CD4-positive, alpha-beta T cell treated with Interleukin-1 beta for 1 hour (primary cell): ENCODE results near the gene GRAMD4.
A peak's percentile ranks its signal among the peaks of the same experiment; 100 is the strongest.

Source experiments
- DNase-seq, 2 donors: peaks; one replicate each; pipeline ENCODE4 v3.0.0-alpha.2; 2020 to 2022

GRAMD4 gene

GRCh38 chr22:46674906-46675305 lies 54.7 kb downstream of the GRAMD4 start:
- DNase-seq: no peak

- DNase-seq: no peak
Observed at GRCh38 chr22:46675479-46675878, 55.3 kb downstream of the GRAMD4 start.

- DNase-seq: no peak
Observed at GRCh38 chr22:46675938-46676337, 55.8 kb downstream of the GRAMD4 start.

GRCh38 chr22:46676479-46676878 lies 56.3 kb downstream of the GRAMD4 start:
- no peak for DNase-seq

- no peak for DNase-seq
Observed at GRCh38 chr22:46676881-46677280, 56.7 kb downstream of the GRAMD4 start.

GRCh38 chr22:46677323-46678002 lies 57.3 kb downstream of the GRAMD4 start:
- DNase-seq: no peak

GRCh38 chr22:46678003-46678657 lies 57.9 kb downstream of the GRAMD4 start:
- DNase-seq: no peak

- no peak for DNase-seq
Observed at GRCh38 chr22:46678785-46679700, 58.9 kb downstream of the GRAMD4 start.

- DNase-seq: no peak
Observed at GRCh38 chr22:46679706-46680269, 59.6 kb downstream of the GRAMD4 start.

- DNase-seq: peak in 1 of 2 donors; percentile 24
Observed at GRCh38 chr22:46681010-46681409, 60.8 kb downstream of the GRAMD4 start.

- DNase-seq: no peak
Observed at GRCh38 chr22:46682011-46682731, 62.0 kb downstream of the GRAMD4 start.

GRCh38 chr22:46684706-46685105 lies 64.5 kb downstream of the GRAMD4 start:
- DNase-seq: peak in 1 of 2 donors; percentile 52

GRCh38 chr22:46686221-46687047 lies 66.2 kb downstream of the GRAMD4 start:
- no peak for DNase-seq

GRCh38 chr22:46687048-46687444 lies 66.9 kb downstream of the GRAMD4 start:
- no peak for DNase-seq

GRCh38 chr22:46687460-46687859 lies 67.3 kb downstream of the GRAMD4 start:
- no peak for DNase-seq

- DNase-seq: no peak
Observed at GRCh38 chr22:46688949-46689348, 68.8 kb downstream of the GRAMD4 start.

GRCh38 chr22:46690146-46690545 lies 70.0 kb downstream of the GRAMD4 start:
- DNase-seq: no peak

- DNase-seq: no peak
Observed at GRCh38 chr22:46691571-46691970, 71.4 kb downstream of the GRAMD4 start.

GRCh38 chr22:46693634-46694415 lies 73.6 kb downstream of the GRAMD4 start:
- DNase-seq: no peak

GRCh38 chr22:46694416-46695170 lies 74.4 kb downstream of the GRAMD4 start:
- no peak for DNase-seq
